KBM-7 (cell line): Measurements from ENCODE around the gene SOX6.
"Not testable (repeated sequence)": the region's sequence is repeated elsewhere in the genome, so short reads cannot be mapped to it uniquely, and the experiment has no call there.

Experiments
- DNase-seq: peaks from one replicate; pipeline ENCODE4 v3.0.0-alpha.2; 2015
- in situ Hi-C: fragments of 300-500 bp; cut with MboI; formaldehyde crosslinking; loops from 2 replicates; pipeline ENCODE4 v1.14.3; 2020; ENCODE audit warnings: low sequenced_read_pairs, low pct_unique_long_range_greater_than_20kb, mixed read lengths

The SOX6 gene

GRCh38 chr11:16036218-16036617 lies 320.1 kb downstream of the SOX6 start:
- in situ Hi-C loops = no loop called here
- no peak for DNase-seq

GRCh38 chr11:16034074-16034473 lies 322.3 kb downstream of the SOX6 start:
- no peak for DNase-seq
- in situ Hi-C loops = no loop called here

- DNase-seq = no peak
- in situ Hi-C loops = no loop called here
Measured at GRCh38 chr11:16032974-16033373, 323.4 kb downstream of the SOX6 start.

GRCh38 chr11:16031210-16031609 lies 325.1 kb downstream of the SOX6 start:
- in situ Hi-C loops = no loop called here
- DNase-seq = no peak

- no peak for DNase-seq
- in situ Hi-C loops = no loop called here
Measured at GRCh38 chr11:16030664-16031063, 325.7 kb downstream of the SOX6 start.

- in situ Hi-C loops = not testable (repeated sequence)
Measured at GRCh38 chr11:16029151-16029550, 327.2 kb downstream of the SOX6 start.

GRCh38 chr11:16028419-16028818 lies 327.9 kb downstream of the SOX6 start:
- DNase-seq = no peak
- in situ Hi-C loops = no loop called here

More at GRCh38 chr11:16029151-16029550, 327.2 kb downstream of the SOX6 start:
- not testable (repeated sequence) for DNase-seq

GRCh38 chr11:16027621-16028020 lies 328.7 kb downstream of the SOX6 start:
- in situ Hi-C loops = no loop called here

GRCh38 chr11:16026849-16027248 lies 329.5 kb downstream of the SOX6 start:
- DNase-seq = no peak
- in situ Hi-C loops = no loop called here

More at GRCh38 chr11:16027621-16028020, 328.7 kb downstream of the SOX6 start:
- no peak for DNase-seq

- in situ Hi-C loops = no loop called here
- no peak for DNase-seq
Measured at GRCh38 chr11:16018931-16019330, 337.4 kb downstream of the SOX6 start.

GRCh38 chr11:16016468-16016829 lies 339.9 kb downstream of the SOX6 start:
- in situ Hi-C loops = no loop called here
- DNase-seq = no peak

GRCh38 chr11:16015741-16016467 lies 340.4 kb downstream of the SOX6 start:
- in situ Hi-C loops = no loop called here

GRCh38 chr11:16013649-16014275 lies 342.6 kb downstream of the SOX6 start:
- DNase-seq = no peak
- in situ Hi-C loops = no loop called here

More at GRCh38 chr11:16015741-16016467, 340.4 kb downstream of the SOX6 start:
- no peak for DNase-seq

GRCh38 chr11:16013242-16013641 lies 343.1 kb downstream of the SOX6 start:
- DNase-seq = no peak
- in situ Hi-C loops = no loop called here

GRCh38 chr11:16012125-16012751 lies 344.1 kb downstream of the SOX6 start:
- in situ Hi-C loops = no loop called here
- no peak for DNase-seq

GRCh38 chr11:16011396-16011795 lies 344.9 kb downstream of the SOX6 start:
- in situ Hi-C loops = no loop called here
- DNase-seq = no peak

- DNase-seq = no peak
- in situ Hi-C loops = no loop called here
Measured at GRCh38 chr11:16009021-16009420, 347.3 kb downstream of the SOX6 start.

- in situ Hi-C loops = no loop called here
- DNase-seq = no peak
Measured at GRCh38 chr11:16007514-16007913, 348.8 kb downstream of the SOX6 start.

GRCh38 chr11:16002942-16003341 lies 353.4 kb downstream of the SOX6 start:
- in situ Hi-C loops = no loop called here
- DNase-seq = no peak

GRCh38 chr11:16001899-16002426 lies 354.4 kb downstream of the SOX6 start:
- in situ Hi-C loops = no loop called here
- peak; percentile 15 for DNase-seq
